Right lobe of liver (tissue), 6 donors: ENCODE data around the gene ZDHHC14. TPM values are rescaled to one million over a fixed set of nuclear protein-coding genes. Genes with fewer than 3 reads are reported as not detected.
"Not testable (repeated sequence)": the region's sequence is repeated elsewhere in the genome, so short reads cannot be mapped to it uniquely, and the experiment has no call there.

Experiments
- ATAC-seq, 4 donors: fragments of 200-7000 bp; cut with Tn5 transposase; one replicate each; pipeline ENCODE4 v1.9.1; 2020; ENCODE audit warnings: mild to moderate bottlenecking in 4 of 4, moderate library complexity in 4 of 4
- DNase-seq, 3 donors: peaks; one replicate each; pipeline ENCODE4 v3.0.0-alpha.2; 2020
- H3K27ac ChIP-seq, 3 donors: fragments of 200-600 bp; one replicate each; pipeline ENCODE4 v1.8.0; 2022
- H3K27me3 ChIP-seq, 2 donors: fragments of 200-600 bp; one replicate each; pipeline ENCODE4 v1.8.0; 2022
- H3K36me3 ChIP-seq, 4 donors: fragments of 200-600 bp; sonication (generic) in 1 of 4; one replicate each; pipeline versions ENCODE4 v1.5.1 to v1.8.0; 2017 to 2022; ENCODE audit warnings: control low read depth in 1 of 4
- H3K4me1 ChIP-seq, 4 donors: fragments of 200-600 bp; sonication (generic) in 1 of 4; one replicate each; pipeline versions ENCODE4 v1.5.1 to v1.8.0; 2017 to 2022; ENCODE audit warnings: control low read depth in 1 of 4
- H3K4me3 ChIP-seq, 3 donors: fragments of 200-600 bp; one replicate each; pipeline ENCODE4 v1.8.0; 2022
- H3K9me3 ChIP-seq, 4 donors: fragments of 200-600 bp; sonication (generic) in 1 of 4; one replicate each; pipeline versions ENCODE4 v1.5.1 to v1.8.0; 2017 to 2022; ENCODE audit warnings: control low read depth in 1 of 4
- POLR2A ChIP-seq: fragments of 450-650 bp; IDR thresholded peaks from one replicate; pipeline ENCODE4 v1.6.1; 2017; ENCODE audit warnings: antibody characterized with exemption, mild to moderate bottlenecking
- WGBS: methylation state at CpG from one replicate; pipeline ENCODE4 v1.1.6; 2018; ENCODE audit warnings: low coverage, low lambda C conversion rate; ENCODE audit not compliant: insufficient coverage; ENCODE audit errors: missing lambda C conversion rate; 5-methylcytosine and 5-hydroxymethylcytosine counted together
- intact Hi-C, 2 donors: fragments of 100-400 bp; cut with DNase I; formaldehyde crosslinking; loops; one replicate each; pipeline versions ENCODE4 v1.11.2 to v1.14.1; 2022
- total RNA-seq, 6 experiments: library from RNA; depleted of rRNA in 2 of 6; stranded (reverse); fragments of >200 nt in 2 of 6; fragmentation: NEBNext Ultra II Directional in 3 of 6; extraction: Animal tissue kit (Norgen Biotek cat#: 25700) in 3 of 6; gene quantifications; one replicate each; pipeline versions ENCODE4 v1.1.0 to v1.2.4, GENCODE V29; 2016 to 2023
- TF ChIP-seq, protein P1 (sequence below), 4 donors: fragments of 200-600 bp in 3 of 4; fragments of 450-650 bp in 1 of 4; IDR thresholded peaks; one replicate each; pipeline versions ENCODE4 v1.5.1 to v1.8.0; 2016 to 2022; ENCODE audit warnings: antibody characterized with exemption in 4 of 4, mild to moderate bottlenecking in 2 of 4
- donor health status: DM: no; HTN: yes; CAD: no.
- donor health status: DM: no; HTN: no; CAD: no.
- donor health status: DM: no; HTN: no; CAD: no.
- donor health status: DM: no; HTN: yes; CAD: no.
- donor health status: DM: no; HTN: yes; CAD: no.

The ZDHHC14 gene
- total RNA-seq, 6 experiments from 2014 or later, result 7.3 to 13.0 (median 10.3) TPM

- intact Hi-C loops, result no loop called here
- 90% methylated on average over 3 of the region's 3 CpGs for WGBS
- Histone ChIP-seq H3K27me3 (no peaks in the 10 kb centered on the region), H3K36me3 (no peaks in the 10 kb centered on the region), H3K9me3 (no peaks in the 10 kb centered on the region), H3K4me3 (no peak overlapping the region), H3K27ac (no peak overlapping the region), H3K4me1 (peaks cover 0 to 35% (median 14%) of the 10 kb centered on the region in 4 donors)
- TF ChIP-seq, protein P1, sequence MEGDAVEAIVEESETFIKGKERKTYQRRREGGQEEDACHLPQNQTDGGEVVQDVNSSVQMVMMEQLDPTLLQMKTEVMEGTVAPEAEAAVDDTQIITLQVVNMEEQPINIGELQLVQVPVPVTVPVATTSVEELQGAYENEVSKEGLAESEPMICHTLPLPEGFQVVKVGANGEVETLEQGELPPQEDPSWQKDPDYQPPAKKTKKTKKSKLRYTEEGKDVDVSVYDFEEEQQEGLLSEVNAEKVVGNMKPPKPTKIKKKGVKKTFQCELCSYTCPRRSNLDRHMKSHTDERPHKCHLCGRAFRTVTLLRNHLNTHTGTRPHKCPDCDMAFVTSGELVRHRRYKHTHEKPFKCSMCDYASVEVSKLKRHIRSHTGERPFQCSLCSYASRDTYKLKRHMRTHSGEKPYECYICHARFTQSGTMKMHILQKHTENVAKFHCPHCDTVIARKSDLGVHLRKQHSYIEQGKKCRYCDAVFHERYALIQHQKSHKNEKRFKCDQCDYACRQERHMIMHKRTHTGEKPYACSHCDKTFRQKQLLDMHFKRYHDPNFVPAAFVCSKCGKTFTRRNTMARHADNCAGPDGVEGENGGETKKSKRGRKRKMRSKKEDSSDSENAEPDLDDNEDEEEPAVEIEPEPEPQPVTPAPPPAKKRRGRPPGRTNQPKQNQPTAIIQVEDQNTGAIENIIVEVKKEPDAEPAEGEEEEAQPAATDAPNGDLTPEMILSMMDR (IDR thresholded peaks at IDR 0.05), result no peak
- TF ChIP-seq POLR2A, result no peak
- ATAC-seq (no peak), DNase-seq (no peak)
These were observed 177.1 kb downstream of the ZDHHC14 start for GRCh38 chr6:157558049-157558448.

GRCh38 chr6:157558487-157559200, 177.7 kb downstream of the ZDHHC14 start:
- WGBS, result 48% methylated on average over 2 of the region's 2 CpGs
- no peaks in the 10 kb centered on the region for H3K9me3 ChIP-seq
- no peak for ATAC-seq

GRCh38 chr6:157559201-157559756, 178.3 kb downstream of the ZDHHC14 start:
- peaks cover 0 to 35% (median 14%) of the 10 kb centered on the region in 4 donors for H3K4me1 ChIP-seq
- no peaks in the 10 kb centered on the region for H3K9me3 ChIP-seq
- H3K27ac ChIP-seq, result no peak overlapping the region
- no peak overlapping the region for H3K4me3 ChIP-seq
- WGBS, result 90% methylated on average over 2 of the region's 10 CpGs
- no peaks in the 10 kb centered on the region for H3K27me3 ChIP-seq
- no peaks in the 10 kb centered on the region for H3K36me3 ChIP-seq
- ATAC-seq, result no peak
- TF ChIP-seq POLR2A, result no peak
- TF ChIP-seq, protein P1 (IDR thresholded peaks at IDR 0.05), result no peak
- intact Hi-C loops, result no loop called here
- no peak for DNase-seq

More at GRCh38 chr6:157558487-157559200, 177.7 kb downstream of the ZDHHC14 start:
- TF ChIP-seq POLR2A, result no peak
- TF ChIP-seq, protein P1 (IDR thresholded peaks at IDR 0.05), result no peak
- Histone ChIP-seq H3K27me3 (no peaks in the 10 kb centered on the region), H3K36me3 (no peaks in the 10 kb centered on the region), H3K4me1 (peaks cover 0 to 35% (median 14%) of the 10 kb centered on the region in 4 donors), H3K4me3 (no peak overlapping the region), H3K27ac (no peak overlapping the region)
- intact Hi-C loops, result no loop called here
- no peak for DNase-seq

DNA sequence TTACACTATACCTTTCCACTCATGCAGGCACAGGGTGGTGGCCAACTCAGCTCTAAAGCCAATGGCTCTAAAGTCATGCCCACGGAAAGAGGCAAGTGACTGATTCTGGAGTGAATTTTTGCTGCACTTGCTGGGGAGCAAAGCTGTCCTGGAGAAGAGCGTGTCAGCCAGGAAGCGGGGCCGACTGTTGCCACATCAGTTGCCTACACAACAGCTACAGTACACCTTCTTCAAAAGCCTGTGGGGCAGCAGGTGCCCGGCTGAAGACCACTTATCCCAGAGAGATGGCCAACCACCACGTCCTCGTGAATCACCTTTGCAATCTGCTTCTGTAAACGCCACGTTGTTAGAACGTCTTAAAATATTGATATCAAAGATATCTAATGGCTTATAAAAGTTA, 179.1 kb downstream of the ZDHHC14 start:
- peaks cover 0 to 35% (median 14%) of the 10 kb centered on the region in 4 donors for H3K4me1 ChIP-seq
- H3K4me3 ChIP-seq, H3K27me3 ChIP-seq, ATAC-seq, H3K9me3 ChIP-seq, DNase-seq, H3K27ac ChIP-seq, intact Hi-C loops, H3K36me3 ChIP-seq: not testable (repeated sequence)
- WGBS, result 97% methylated on average over 5 of the region's 10 CpGs

DNA sequence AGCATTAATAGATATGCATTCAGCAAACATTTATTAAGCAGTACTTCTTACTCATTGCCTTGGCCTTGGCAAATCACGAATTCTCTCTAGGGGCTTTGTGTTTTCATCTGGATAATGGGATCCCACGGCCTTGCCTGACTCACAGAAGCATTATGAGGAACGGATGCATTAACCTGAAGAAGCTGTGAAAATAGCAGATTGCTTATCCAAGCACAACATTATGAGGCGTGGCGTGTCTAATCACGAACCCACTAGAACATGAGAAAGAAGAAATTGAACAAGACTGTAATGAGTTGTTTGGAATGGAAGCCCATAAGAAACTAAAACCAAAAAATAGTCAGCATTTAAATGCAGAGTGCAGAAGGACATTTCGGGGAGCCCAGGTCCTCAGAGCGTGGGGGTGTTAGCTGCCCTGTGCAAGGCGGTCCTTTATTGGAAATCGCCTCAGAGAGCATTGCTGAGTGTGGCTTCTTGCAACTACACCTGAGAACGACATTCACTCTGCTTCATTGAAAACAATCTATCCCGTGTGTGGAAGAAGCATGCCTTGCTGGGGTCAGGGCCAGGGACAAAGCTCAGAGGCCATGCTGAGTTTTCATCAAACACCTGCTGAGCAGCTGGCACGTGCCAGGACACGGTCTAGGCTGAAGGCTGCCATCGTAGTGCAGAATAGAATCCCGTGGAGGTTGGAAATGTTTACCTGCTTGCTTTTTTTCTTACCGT, 179.9 kb downstream of the ZDHHC14 start:
- intact Hi-C loops, result no loop called here
- Histone ChIP-seq H3K36me3 (no peaks in the 10 kb centered on the region), H3K27me3 (no peaks in the 10 kb centered on the region), H3K4me3 (no peak overlapping the region), H3K4me1 (peaks cover 0 to 35% (median 14%) of the 10 kb centered on the region in 4 donors), H3K27ac (no peak overlapping the region), H3K9me3 (no peaks in the 10 kb centered on the region)
- ATAC-seq, result peak in 2 of 4 donors; percentile 34 to 50
- DNase-seq, result peak in 1 of 3 donors; percentile 74
- TF ChIP-seq, protein P1 (IDR thresholded peaks at IDR 0.05), result no peak
- TF ChIP-seq POLR2A, result no peak
- WGBS, result 63% methylated on average over 11 of the region's 17 CpGs
